ENCODE measurements around the gene RALGAPA1. TPM values are rescaled to one million over a fixed set of nuclear protein-coding genes. Genes with fewer than 3 reads are reported as not detected.
"Not testable (repeated sequence)": the region's sequence is repeated elsewhere in the genome, so short reads cannot be mapped to it uniquely, and the experiment has no call there.

Gene RALGAPA1
- total RNA-seq = 80.0 TPM

DNA sequence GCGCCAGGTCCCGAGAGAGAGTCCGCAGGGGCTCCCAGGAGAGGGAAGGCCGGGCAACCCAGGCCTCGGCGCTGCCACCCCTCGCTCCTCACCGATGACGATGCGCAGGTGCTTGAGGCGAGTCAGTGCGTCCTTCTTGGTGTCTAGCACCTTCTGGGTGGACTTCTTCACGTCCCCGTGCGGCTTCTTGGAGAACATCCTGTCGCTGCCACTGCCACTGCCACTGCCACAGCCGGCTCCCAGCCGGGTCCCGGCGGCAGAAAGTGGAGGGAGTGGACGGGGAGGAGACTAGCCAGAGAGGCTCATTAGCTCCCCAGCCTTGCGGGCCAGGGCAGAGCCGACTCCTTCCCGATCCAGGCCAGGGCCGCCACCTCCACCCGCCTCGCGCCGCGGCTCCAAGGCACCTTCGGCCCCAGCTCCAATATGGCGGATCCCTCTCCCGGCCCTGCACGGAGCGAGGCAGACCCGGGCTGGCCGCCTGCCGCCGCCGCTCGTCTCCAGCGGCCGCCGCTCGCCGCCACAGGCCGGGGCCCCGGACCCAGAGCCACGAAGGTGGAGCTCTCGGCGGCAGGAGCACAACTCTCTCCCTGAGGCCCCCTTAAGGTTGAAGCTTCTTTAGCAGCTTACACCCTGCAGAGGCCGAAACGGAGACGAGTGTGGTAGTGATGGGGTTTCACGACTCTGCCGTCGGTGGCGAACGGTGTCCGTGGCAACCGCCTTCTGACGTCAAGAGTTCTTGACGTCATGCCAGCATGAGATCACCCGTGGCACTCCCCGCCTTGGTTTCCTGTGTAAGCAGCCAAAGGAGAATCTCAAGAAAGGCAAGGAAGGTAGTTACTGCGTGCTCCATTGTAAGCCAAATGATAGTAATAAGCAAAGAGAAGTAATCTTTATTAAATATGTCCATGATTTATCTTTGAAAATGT lies at the start of gene RALGAPA1:
Gene RALGAPA1, minus strand, starts transcription at position 658 of the 926 bp plus-strand sequence. Its CDS starts 460 bp downstream, at position 198.
- H3K27me3 ChIP-seq (ENCODE audit: insufficient read depth, low read length); H3K9me3 ChIP-seq (ENCODE audit: low read depth, low read length): not testable (repeated sequence)
- peaks cover 16% of the 10 kb centered on the region for H3K4me1 ChIP-seq (ENCODE audit: insufficient read depth, low read length)
- H3K4me3 ChIP-seq (ENCODE audit: low read length) = peak within 1 kb of the TSS; percentile 65

DNA sequence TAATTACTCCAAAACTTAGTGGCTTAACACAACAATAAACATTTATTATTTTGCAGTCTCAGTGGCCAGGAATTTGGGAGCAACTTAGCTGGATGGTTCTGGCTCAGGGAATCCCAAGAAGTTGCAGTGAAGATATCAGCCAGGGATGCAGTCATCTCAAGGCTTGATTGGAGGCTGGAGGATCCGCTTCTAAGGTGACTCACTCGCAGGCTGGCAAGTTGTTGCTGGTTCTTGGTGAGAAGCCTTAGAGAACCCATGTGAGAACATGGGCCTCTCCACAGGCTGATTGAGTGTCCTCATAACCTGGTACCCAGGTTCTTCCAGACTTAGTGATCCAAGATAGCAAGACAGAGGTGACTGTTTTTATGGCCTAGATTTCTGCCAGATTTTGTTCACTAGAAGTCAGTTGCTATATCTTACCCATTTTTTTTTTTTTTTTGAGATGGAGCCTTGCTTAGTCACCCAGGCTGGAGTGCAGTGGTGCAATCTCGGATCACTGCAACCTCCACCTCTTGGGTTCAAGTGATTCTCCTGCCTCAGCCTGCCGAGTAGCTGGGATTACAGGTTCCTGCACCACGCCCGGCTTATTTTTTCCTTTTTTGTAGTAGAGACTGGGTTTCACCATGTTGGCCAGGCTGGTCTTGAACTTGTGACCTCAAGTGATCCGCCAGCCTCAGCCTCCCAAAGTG lies 49.6 kb upstream of the RALGAPA1 start:
- H3K4me3 ChIP-seq (ENCODE audit: low read length) = no peak overlapping the region
- no peaks in the 10 kb centered on the region for H3K4me1 ChIP-seq (ENCODE audit: insufficient read depth, low read length)
- no peaks in the 10 kb centered on the region for H3K9me3 ChIP-seq (ENCODE audit: low read depth, low read length)
- H3K27me3 ChIP-seq (ENCODE audit: insufficient read depth, low read length) = no peaks in the 10 kb centered on the region

DNA sequence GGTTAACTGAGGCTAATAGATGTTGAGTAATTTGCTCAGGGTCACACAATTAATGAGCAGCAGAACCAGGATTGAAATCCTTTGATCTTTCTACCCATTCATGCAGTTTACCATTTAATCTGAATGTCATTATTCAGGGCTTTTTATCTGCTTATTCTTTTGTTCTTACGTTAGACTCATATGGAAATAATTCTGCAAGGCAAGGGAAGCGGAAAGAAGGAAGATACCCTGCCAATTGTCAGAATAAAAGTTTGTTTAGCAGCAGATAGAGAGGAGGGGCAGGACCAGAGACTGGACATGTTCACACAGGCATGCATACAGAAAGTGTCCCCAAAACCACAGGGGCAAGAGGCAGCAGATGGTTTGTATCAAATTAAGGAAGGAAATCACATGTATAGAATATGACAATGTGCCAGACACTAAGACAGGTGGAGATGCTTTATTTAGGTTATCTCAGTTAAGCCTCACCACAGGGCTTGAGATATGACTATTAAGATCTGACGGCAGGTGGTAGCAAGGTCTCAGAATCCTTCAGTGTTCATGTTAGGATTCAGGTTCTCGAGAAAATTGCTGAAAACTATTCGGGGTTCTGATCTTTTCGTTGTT lies 46.9 kb upstream of the RALGAPA1 start:
- no peak overlapping the region for H3K4me3 ChIP-seq (ENCODE audit: low read length)
- no peaks in the 10 kb centered on the region for H3K4me1 ChIP-seq (ENCODE audit: insufficient read depth, low read length)
- no peaks in the 10 kb centered on the region for H3K9me3 ChIP-seq (ENCODE audit: low read depth, low read length)
- H3K27me3 ChIP-seq (ENCODE audit: insufficient read depth, low read length) = no peaks in the 10 kb centered on the region

DNA sequence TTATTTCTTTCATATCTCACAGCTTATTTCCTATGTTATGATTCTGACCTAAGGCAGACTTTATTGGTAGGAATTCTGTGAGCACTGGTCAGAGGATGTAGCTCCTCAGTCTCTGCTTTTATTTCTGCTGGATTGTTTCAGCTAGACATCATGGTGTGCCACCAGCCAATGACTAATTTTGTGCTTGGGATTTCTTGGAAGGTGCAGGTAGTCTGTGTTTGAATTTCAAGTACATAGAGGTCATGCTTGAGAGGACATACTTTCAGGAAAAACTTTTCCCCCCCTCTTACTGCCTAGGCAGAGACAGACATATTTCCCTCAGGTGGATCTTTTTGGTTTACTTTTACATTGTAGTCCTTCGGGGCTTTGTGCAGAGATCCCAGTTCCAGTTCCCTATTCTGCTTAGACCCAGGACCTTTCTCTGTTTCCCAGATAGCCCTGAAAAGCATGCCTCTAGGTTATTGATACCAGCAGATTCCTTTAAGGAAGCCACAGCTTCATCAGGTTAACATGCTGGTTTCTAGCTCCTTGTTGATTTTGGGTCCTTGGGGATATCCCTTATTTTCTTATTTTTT lies 45.7 kb upstream of the RALGAPA1 start:
- H3K4me1 ChIP-seq (ENCODE audit: insufficient read depth, low read length) = no peaks in the 10 kb centered on the region
- no peaks in the 10 kb centered on the region for H3K27me3 ChIP-seq (ENCODE audit: insufficient read depth, low read length)
- no peak overlapping the region for H3K4me3 ChIP-seq (ENCODE audit: low read length)
- H3K9me3 ChIP-seq (ENCODE audit: low read depth, low read length) = no peaks in the 10 kb centered on the region

DNA sequence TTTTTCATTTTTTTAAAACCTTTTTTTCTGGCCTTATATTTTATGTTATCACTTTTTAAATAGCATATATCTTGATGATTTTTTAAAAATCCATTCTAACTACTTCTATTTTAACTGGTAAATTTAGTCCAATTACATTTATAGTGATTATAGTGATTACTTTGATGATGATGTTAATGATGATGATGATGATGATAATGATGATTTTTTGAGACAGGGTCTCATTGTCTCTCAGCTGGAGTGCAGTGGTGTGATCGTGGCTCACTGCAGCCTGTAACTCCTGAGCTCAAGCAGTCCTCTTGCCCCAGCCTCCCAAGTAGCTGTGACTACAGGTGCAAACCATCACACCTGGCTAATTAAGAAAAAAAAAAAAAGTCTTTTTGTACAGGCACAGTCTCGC lies 44.1 kb upstream of the RALGAPA1 start:
- no peak overlapping the region for H3K4me3 ChIP-seq (ENCODE audit: low read length)
- no peaks in the 10 kb centered on the region for H3K4me1 ChIP-seq (ENCODE audit: insufficient read depth, low read length)

DNA sequence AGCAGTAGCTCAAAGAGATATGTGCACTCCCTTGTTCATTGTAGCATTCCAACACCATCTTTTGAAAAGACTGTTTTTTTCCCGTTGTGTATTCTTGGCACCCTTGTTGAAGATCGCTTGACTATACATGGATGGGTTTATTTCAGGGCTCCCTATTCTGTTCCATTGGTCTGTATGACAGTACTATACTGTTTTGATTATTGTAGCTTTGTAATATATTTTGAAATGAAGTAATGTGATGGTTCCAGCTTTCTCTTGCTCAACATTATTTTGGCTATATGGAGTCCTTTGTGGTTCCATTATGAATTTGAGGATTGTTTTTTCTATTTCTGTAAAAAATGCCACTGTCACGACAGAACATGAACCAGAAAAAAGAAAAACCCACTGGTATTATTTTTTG lies 42.7 kb upstream of the RALGAPA1 start:
- H3K9me3 ChIP-seq (ENCODE audit: low read depth, low read length) = no peaks in the 10 kb centered on the region
- no peaks in the 10 kb centered on the region for H3K27me3 ChIP-seq (ENCODE audit: insufficient read depth, low read length)
- H3K4me1 ChIP-seq (ENCODE audit: insufficient read depth, low read length) = no peaks in the 10 kb centered on the region

More for the DNA sequence above, 44.1 kb upstream of the RALGAPA1 start:
- H3K27me3 ChIP-seq (ENCODE audit: insufficient read depth, low read length) = no peaks in the 10 kb centered on the region
- no peaks in the 10 kb centered on the region for H3K9me3 ChIP-seq (ENCODE audit: low read depth, low read length)

DNA sequence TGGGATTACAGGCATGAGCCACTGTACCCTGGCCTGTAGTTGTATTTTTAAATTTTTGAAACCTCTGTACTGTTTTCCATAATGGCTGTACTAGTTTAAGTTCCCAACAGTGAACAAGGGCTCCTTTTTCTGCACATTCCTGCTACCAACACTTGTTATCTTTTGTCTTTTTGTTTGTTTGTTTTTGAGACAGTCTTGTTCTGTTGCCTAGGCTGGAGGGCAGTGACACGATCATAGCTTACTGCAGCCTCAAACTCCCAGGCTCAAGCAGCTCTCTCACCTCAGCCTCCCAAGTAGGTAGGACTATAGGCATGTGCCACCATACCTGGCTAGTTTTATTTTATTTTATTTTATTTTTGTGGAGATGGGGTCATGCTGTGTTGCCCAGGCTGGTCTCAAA lies 40.0 kb upstream of the RALGAPA1 start:
- Histone ChIP-seq H3K9me3 (ENCODE audit: low read depth, low read length) (no peaks in the 10 kb centered on the region), H3K4me3 (ENCODE audit: low read length) (no peak overlapping the region), H3K4me1 (ENCODE audit: insufficient read depth, low read length) (no peaks in the 10 kb centered on the region), H3K27me3 (ENCODE audit: insufficient read depth, low read length) (no peaks in the 10 kb centered on the region)

More for the DNA sequence above, 42.7 kb upstream of the RALGAPA1 start:
- H3K4me3 ChIP-seq (ENCODE audit: low read length) = no peak overlapping the region

DNA sequence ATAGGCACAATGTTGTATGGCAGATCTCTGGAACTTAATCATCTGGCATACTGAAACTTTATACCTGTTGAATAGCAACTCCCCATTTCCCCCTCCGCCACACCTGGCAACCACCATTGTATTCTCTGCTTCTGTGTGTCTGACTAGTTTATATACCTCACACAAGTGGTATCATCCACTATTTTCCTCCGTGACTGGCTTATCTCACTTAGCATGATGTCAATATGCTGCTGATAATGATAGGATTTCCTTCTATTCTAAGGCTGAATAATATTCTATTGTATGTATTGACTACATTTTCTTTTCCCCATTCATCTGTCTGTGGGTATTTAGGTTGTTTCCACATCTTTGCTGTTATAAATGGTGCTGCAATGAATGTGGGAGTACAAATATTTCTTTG lies 38.5 kb upstream of the RALGAPA1 start:
- Histone ChIP-seq H3K9me3 (ENCODE audit: low read depth, low read length) (no peaks in the 10 kb centered on the region), H3K4me3 (ENCODE audit: low read length) (no peak overlapping the region), H3K4me1 (ENCODE audit: insufficient read depth, low read length) (no peaks in the 10 kb centered on the region), H3K27me3 (ENCODE audit: insufficient read depth, low read length) (no peaks in the 10 kb centered on the region)

DNA sequence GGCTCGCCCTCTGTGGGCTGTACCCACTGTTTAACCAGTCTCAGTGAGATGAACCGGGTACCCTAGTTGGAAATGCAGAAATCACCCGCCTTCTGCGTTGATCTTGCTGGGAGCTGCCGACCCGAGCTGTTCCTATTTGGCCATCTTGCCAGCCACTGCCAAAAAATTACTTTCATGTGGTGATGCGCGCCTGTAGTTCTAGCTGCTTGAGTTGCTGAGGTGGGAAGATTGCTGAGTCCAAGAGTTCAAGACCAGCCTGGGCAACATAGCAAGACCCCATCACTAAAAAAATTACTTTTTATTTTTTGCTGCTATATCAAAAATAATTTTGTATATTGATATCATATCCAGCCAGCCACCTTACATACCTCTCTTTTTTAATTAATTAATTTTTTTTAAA lies 35.4 kb upstream of the RALGAPA1 start:
- Histone ChIP-seq H3K4me3 (ENCODE audit: low read length) (no peak overlapping the region), H3K27me3 (ENCODE audit: insufficient read depth, low read length) (no peaks in the 10 kb centered on the region), H3K9me3 (ENCODE audit: low read depth, low read length) (no peaks in the 10 kb centered on the region), H3K4me1 (ENCODE audit: insufficient read depth, low read length) (no peaks in the 10 kb centered on the region)

DNA sequence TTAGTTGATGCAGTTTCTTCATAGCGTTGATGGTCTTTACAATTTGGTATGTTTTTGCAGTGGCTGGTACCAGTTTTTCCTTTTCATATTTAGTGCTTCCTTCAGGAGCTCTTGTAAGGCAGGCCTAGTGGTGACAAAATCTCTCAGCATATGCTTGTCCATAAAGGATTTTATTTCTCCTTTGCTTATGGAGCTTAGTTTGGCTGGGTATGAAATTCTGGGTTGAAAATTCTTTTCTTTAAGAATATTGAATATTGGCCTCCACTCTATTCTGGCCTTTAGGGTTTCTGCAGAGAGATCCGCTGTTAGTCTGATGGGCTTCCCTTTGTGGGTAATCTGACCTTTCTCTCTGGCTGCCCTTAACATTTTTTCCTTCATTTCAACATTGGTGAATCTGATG lies 33.1 kb upstream of the RALGAPA1 start:
- not testable (repeated sequence) for H3K4me3 ChIP-seq (ENCODE audit: low read length); H3K27me3 ChIP-seq (ENCODE audit: insufficient read depth, low read length); H3K9me3 ChIP-seq (ENCODE audit: low read depth, low read length); H3K4me1 ChIP-seq (ENCODE audit: insufficient read depth, low read length)

DNA sequence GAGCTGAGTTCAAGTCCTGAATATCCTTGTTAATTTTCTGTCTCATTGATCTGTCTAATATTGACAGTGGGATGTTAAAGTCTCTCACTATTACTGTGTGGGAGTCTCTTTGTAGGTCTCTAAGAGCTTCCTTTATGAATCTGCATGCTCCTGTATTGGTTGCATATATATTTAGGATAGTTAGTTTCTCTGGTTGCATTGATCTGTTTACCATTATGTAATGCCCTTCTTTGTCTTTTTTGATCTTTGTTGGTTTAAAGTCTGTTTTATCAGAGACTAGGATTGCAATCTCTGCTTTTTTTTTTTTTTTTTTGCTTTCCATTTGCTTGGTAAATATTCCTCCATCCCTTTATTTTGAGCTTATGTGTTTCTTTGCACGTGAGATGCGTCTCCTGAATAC lies 32.6 kb upstream of the RALGAPA1 start:
- not testable (repeated sequence) for H3K9me3 ChIP-seq (ENCODE audit: low read depth, low read length); H3K4me3 ChIP-seq (ENCODE audit: low read length); H3K27me3 ChIP-seq (ENCODE audit: insufficient read depth, low read length); H3K4me1 ChIP-seq (ENCODE audit: insufficient read depth, low read length)

DNA sequence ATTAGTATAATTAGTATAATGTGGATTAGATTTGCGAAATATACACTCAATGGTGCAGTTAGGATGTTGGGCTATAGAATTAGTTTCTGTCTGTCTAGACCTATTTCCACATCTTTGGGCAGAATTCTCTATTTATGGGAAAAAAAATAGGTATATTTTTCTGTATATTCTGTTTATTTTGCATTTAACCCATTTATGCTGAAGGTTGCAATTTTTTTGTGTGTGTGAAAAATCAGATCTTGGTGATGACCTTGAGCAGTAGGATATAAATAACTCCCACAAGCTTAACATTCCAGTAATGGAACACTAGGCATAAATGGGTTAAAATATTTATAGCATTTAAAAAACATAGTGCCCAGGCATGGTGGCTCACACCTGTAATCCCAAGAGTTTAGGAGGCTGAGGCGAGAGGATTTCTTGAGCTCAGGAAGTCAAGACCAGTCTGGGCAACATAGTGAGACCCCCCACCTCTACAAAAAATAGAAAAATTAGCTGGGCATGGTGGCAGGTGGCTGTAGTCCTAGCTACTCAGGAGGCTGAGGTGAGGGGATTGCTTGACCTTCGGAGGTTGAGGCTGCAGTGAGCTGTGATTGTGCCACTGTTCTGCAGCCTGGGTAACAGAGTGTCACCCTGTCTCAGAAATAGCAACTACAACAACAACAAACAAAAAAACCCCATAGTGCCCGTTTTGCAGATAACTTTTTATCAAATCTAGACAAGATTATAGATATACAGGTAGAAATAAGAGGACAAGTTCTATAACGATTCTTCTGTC lies 26.3 kb upstream of the RALGAPA1 start:
- no peaks in the 10 kb centered on the region for H3K9me3 ChIP-seq (ENCODE audit: low read depth, low read length)
- H3K27me3 ChIP-seq (ENCODE audit: insufficient read depth, low read length) = no peaks in the 10 kb centered on the region
- H3K4me1 ChIP-seq (ENCODE audit: insufficient read depth, low read length) = no peaks in the 10 kb centered on the region
- H3K4me3 ChIP-seq (ENCODE audit: low read length) = no peak overlapping the region

DNA sequence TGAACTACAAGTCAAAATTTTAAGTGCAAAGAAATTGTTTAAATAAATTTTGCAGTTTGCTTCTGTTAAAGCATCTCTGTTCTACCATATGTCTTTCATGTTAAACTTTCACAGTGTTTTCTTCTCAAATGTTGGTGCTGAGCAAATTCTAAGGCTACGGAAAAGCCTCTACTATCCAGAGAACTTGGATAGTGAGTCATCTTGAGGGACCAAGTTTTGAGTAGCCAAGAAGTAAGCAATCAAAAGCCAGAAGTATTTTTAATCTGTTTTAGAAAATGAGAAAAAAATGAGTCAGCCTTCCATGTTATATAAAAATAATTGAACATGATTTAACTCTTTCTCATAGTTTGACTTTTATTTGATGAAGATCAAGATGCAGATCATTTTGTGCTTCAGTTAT lies 20.4 kb upstream of the RALGAPA1 start:
- peaks cover 4% of the 10 kb centered on the region for H3K4me1 ChIP-seq (ENCODE audit: insufficient read depth, low read length)
- no peaks in the 10 kb centered on the region for H3K27me3 ChIP-seq (ENCODE audit: insufficient read depth, low read length)
- H3K9me3 ChIP-seq (ENCODE audit: low read depth, low read length) = no peaks in the 10 kb centered on the region
- H3K4me3 ChIP-seq (ENCODE audit: low read length) = no peak overlapping the region

DNA sequence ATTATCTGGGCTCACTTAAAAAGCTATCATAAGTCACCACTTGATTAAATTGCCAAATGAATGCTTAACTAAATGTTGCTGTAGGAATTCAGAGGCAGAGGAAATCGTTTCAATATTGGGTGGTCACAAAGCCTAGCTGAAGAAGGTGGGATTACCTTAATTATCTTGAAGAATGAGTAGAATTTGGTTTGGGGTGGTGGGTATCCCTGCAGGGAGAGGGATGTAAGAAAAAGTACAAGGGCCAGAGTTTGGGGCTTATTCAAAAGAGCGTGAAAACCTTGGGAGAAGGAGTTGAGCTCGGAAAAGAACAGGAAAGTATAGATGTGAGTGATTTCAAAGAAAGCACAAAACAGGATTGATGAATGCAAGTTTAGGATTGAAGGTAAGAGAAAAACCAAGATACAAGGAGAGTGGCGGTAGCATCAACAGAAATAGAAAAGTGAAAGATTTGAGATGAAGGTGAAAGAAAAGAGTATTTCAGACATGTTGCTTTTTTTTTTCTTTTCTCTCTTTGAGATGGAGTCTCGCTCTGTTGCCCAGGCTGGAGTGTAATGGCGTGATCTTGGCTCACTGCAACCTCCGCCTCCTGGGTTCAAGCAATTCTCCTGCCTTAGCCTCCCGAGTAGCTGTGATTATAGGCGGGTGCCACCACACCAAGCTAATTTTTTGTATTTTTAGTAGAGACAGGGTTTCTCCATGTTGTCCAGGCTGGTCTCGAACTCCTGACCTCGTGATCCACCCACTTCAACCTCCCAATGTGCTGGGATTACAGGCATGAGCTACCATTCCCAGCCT lies 18.8 kb upstream of the RALGAPA1 start:
- peaks cover 4% of the 10 kb centered on the region for H3K4me1 ChIP-seq (ENCODE audit: insufficient read depth, low read length)
- no peaks in the 10 kb centered on the region for H3K27me3 ChIP-seq (ENCODE audit: insufficient read depth, low read length)
- no peaks in the 10 kb centered on the region for H3K9me3 ChIP-seq (ENCODE audit: low read depth, low read length)
- H3K4me3 ChIP-seq (ENCODE audit: low read length) = no peak overlapping the region
